GM18861 (cell line): ENCODE data around the gene CALML5.

Experiments used
- ATAC-seq: cut with Tn5 transposase; IDR thresholded peaks from one replicate; pipeline ENCODE4 v1.9.1; 2021; ENCODE audit not compliant: unreplicated experiment

The CALML5 gene

DNA sequence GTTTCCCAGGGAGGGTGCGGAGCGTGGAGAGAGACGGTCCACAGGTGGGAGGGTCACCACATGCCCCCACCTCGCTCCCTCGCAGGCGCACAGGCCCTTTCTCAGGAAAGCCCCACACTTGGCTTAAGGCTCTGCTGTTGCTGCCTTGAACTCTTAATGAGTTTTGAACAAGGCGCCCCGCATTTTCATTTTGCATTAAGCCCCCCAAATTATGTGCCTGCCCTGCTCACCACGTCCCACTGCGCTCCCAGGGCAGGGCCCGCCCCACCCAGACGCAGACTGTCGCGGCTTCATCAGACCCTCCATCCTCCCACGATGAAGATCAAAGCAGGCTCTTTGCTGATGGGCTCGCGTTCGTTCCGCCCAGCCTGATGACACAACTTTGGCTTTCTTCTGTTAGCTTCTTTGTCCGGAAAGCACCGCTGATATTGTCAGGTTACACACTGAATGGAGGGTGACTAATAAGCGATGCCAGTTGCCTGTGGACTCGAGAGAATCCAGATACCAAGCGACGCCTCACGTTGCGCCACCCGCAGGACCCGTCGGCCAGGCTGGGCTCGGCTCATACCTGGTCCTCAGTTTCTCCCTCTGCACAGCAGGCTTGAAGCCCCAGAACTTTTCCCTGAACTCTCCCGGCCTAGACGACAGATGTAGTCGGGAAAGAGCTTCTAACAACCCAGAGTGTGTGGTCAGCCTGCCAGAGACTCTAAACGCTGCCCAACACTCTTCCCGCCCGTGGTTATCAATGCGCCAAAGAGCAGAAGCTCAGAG is 34.9 kb upstream of the CALML5 start:
- ATAC-seq = no peak

DNA sequence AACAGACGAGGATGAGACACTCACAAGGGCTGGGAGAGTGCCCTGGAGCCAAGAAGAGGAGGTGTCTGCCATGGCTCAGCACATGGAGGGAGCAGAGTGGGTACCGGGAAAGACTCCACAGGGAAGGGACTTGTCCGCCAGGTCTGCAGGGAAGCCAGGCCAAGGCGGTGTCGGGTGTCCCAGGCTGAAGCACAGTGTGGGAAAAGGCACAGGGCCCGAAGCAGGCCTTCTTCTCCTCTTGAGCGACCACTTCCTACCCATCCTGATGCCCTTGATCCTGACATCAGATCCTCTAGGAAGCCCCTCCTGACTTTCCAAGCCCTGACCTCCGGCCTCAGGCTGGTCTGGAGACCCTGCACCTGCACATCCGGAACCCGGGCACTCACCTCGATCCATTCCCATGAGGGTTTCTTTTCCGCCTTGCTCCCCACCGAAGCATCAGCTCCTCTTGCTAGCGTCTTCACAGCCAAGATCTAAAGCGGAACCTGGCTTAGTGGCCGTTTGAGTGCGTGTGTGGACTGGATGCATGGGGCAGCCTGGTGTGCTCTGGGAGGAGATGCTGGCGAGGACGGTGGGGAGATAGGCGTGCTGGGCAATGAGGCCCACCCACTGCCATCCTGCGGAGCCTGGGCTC is 33.8 kb upstream of the CALML5 start:
- no peak for ATAC-seq

- ATAC-seq = no peak
Observed at GRCh38 chr10:5532618-5533097, 33.3 kb upstream of the CALML5 start.

DNA sequence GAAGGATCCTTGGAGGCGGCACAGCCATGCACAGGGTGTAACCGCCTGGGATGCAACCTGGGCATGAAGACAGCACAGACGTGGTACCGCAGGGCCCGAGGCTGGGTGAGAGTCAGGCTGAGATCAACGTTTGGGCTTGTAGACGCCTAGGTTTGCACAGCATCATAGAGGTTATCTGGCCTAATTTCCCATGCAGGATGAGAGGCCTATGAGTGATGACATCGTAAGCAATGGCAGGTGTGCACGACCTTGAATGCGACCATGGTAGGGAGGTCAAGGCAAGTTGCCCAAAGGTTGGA is 32.9 kb upstream of the CALML5 start:
- ATAC-seq = no peak

- no peak for ATAC-seq
Observed at GRCh38 chr10:5531558-5532306, 32.4 kb upstream of the CALML5 start.

- ATAC-seq = no peak
Observed at GRCh38 chr10:5530846-5531557, 31.6 kb upstream of the CALML5 start.

GRCh38 chr10:5530412-5530806 is 31.0 kb upstream of the CALML5 start:
- ATAC-seq = no peak

GRCh38 chr10:5529702-5530411 is 30.5 kb upstream of the CALML5 start:
- ATAC-seq = no peak

- ATAC-seq = no peak
Observed at GRCh38 chr10:5528989-5529701, 29.8 kb upstream of the CALML5 start.

DNA sequence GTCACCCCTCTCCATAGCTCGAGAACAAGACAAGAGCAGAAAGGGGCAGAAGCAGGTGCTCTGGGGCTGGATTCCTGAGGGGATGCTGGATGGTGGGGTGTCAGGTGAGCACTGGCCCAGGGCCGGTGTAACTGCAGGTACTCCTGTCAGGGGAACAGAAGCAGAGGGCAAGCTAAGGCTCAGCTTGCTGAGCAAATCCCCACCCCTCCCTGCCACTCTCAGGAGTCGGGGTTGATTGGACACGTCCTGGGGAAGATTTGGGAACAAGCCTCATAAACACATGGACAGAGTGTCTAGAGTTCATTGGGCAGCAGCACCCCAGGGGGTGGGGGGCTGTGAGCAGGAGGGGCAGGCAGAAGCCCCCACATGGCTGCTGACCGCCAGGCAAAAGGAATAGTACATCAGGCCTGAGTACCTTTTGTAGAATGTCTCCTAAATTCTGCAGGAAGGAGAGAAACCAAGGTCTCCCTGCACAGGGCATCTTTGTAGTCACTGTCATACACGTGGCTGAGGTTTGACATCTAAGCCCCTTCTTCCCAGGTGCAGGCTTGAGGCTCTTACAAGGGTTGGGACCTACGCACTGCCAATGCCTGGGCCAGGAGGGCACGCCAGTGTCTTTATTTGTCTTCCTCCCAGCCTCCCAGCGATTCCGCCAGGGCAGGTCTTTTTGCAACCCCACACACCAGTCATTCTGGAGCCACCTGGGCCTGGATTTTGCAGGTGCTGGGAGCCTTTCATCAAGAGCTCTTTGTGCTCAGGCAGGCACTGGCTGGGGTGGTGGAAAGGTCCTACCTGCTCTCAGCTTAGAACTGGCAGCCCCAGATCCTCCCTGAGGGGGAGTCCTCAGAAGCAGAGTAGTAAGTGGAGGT is 28.2 kb upstream of the CALML5 start:
- no peak for ATAC-seq

DNA sequence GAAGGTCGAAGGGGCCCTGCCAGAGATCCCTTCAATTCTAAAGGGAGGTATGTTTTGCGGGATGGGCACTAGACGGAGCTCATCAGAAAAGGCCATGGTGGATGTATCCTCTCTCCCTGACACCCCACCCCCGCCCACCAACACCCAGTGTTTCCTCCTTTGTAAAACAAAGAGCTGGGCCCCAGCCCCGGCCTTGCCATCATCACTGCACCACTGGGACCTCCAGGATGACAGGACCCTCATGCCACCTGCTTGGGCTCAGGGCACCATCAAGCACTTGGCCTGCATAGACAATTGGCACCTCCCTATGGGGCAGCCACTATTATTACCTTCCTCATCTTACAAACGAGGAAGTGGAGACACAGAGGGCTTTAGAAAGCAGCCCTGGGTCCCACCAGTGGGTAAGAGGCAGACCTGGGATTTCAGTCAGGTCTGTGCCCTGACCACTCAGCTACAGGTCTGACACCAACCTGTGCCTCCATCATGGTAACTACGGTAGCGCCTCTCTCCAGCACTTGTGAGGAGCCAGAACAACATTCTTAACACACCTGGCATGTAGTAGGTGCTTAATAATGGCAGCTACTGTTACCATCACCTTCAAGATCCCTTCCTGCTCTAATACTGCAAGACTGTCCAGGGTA is 27.4 kb upstream of the CALML5 start:
- no peak for ATAC-seq

DNA sequence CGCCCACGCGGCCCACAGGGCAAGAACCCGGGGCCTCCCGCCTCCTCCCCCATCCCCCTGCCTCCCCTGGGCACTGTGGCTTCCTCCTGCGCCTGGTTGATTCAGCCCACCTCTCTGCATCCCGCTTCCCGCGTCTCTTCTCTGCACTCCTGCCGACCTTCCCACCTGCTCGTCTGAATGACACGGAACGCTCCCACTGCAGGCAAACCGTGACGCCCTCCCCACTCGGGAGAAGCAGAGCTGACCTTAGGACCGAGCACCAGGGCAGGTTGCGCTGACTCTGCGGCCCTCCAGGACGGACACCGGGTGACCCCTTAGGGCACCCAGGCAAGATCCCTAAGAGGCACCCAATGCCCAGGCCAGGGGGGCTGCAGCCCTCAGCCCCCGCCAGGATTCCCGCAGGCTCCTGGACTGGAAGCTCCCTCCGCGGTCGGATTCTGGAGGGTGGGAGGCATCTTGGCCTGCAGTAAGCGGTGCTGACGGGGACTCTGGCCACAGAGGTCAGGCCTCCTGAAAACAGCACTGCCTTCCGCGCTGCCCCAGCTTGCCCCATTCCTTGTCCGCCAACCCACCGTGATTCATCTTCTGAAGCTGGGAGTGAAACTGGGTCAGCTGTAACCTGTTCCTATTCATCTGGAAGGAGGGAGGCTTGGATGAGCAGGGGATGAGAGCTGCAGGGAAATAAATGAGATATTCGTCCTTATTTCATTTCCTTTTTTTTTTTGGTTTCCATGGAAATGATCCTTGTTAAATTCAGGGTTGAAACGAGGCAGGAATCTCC is 26.4 kb upstream of the CALML5 start:
- no peak for ATAC-seq

DNA sequence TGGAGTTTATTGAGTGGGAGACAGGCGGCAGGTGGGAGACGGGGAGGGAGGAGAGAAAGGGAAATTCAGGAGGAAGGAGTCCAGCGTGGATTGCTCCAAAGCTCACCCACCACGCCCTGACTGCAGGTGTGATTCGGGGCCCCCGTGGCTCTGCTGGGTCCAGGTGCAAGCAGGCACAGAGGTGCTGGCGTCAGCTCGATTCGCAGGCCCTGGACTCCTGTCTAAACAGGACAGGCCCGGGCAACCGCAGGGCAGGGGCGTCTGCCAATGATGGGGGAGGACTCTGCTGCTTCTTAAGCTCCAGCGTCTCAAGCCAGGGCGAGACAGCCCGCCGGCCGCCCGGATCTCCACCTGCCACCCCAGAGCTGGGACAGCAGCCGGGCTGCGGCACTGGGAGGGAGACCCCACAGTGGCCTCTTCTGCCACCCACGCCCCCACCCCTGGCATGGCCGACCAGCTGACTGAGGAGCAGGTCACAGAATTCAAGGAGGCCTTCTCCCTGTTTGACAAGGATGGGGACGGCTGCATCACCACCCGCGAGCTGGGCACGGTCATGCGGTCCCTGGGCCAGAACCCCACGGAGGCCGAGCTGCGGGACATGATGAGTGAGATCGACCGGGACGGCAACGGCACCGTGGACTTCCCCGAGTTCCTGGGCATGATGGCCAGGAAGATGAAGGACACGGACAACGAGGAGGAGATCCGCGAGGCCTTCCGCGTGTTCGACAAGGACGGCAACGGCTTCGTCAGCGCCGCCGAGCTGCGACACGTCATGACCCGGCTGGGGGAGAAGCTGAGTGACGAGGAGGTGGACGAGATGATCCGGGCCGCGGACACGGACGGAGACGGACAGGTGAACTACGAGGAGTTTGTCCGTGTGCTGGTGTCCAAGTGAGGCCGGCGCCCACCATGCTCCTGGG is 25.5 kb upstream of the CALML5 start, which contains the start of gene CALML3:
TSS of gene CALML3 (plus strand) at position 321 of the 920 bp plus-strand sequence. CDS start at position 446, 125 bp downstream.
- ATAC-seq = no peak

- ATAC-seq = no peak
Observed at GRCh38 chr10:5523796-5524574, 24.6 kb upstream of the CALML5 start.

DNA sequence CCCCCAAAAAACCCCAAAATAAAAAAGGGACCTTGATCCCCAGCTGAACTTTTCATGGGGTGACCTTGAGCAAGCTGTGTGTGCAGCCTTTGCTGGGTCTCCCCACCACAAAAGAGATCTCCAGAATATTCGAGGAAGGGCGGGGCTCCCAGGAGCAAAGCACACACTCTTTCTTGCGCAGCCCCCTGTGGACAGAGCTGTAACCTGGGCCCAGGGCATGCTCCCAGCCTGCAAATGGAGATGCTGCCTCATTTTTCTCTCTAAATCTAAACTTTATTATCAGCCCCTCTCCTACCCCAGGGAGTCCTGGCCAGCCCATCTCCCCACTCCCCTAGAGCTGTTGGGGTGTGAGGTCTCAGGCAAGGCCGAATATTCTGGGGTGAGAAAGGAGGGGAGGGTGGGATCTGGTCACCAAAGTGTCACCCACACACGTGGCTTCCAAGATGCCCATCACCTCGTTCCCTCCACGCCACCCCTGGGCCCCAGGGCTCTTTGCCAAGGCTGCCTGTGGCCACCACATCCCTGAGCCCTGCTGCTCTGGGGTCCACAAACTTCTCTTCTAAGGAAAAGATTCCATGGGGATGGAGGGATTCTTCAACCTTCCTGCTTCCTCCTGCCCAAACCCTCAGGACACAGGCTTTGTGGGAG is 23.7 kb upstream of the CALML5 start:
- ATAC-seq = no peak
